A549 treated with CORT108297 at 1 μM for 4 hours (cell line): ENCODE measurements around the gene HDHD5. TPM values are rescaled to one million over a fixed set of nuclear protein-coding genes. Genes with fewer than 3 reads are reported as not detected.

ENCODE experiments used
- total RNA-seq: library from RNA; stranded (reverse); fragments of 200-300 nt; extraction: Qiagen RNA extraction; gene quantifications from 5 replicates; pipeline ENCODE4 v1.2.3, GENCODE V29; 2022

The HDHD5 gene
- 32.9 to 44.8 TPM (median 43.0 TPM) in 5 replicates for total RNA-seq

DNA sequence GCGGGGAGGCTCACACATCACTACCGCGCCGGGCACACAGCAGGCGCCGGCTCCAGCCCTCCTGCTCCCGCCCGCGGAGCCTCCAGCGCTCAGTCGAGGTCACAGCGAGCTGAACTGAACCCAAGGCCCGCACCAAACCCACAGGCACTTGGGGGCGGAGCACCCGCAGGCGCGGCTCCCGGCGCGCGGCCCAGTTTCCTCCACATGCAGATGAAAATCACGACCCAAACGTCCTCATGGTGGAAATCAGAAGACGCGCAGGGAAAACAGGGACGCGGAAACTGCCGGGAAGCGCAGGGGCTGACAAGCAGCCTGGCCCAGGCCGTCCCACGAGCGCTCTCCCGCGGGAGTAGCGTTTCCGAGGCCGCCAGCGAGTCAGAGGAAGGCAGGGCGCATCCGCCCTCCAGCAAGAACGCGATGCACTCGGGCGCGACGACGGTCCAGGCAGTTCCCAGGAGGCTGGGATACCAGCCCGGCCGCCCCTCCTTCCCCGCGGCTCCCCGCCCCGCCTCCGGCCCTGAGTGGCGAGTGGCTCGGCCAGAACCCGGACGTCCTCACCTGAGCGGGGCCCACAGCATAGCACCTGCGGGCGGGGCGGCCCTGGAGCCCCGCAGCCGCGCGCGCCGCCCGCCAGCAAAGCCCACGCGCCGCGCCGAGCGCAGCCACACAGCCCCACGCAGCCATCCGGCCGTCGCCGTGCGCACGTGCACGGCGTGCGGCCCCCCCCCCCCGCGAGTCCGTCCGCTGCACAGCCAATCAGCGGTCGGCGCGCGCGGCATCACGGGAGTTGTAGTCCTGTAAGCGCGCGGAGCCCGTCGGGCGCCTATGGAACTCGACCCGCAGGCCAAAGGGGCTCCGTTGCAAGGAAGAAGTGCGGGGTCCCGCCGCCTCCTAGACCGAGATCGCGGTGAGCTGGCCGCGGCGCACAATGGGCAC lies at the start of gene HDHD5:
TSS of gene HDHD5 (minus strand) at position 710 of the 936 bp plus-strand sequence. CDS start at position 684, 26 bp downstream.

GRCh38 chr22:17121233-17122195 lies 37.6 kb downstream of the HDHD5 start, which contains the start of gene TMEM121B:
TMEM121B (minus strand) TSS chr22:17121360; CDS start chr22:17121127, 233 bp downstream.

Other genes starting within 250 kb of the HDHD5 start
- not detected in 5 replicates for gene GAB4, start 151.1 kb downstream of the HDHD5 start, total RNA-seq
- 4.1 to 7.0 TPM (median 6.6 TPM) in 5 replicates for gene IL17RA, start 74.3 kb downstream of the HDHD5 start, total RNA-seq
- gene TMEM121B, start 37.9 kb downstream of the HDHD5 start, total RNA-seq = 0.05 to 0.16 TPM (median 0.09 TPM) in 5 replicates
- gene ADA2, start 60.2 kb upstream of the HDHD5 start, total RNA-seq = not detected in 5 replicates
- gene CECR2, start 210.2 kb upstream of the HDHD5 start, total RNA-seq = 0.06 to 0.12 TPM (median 0.09 TPM) in 5 replicates